CD14-positive monocyte (primary cell): Measurements from ENCODE around the gene PRSS33. TPM values are rescaled to one million over a fixed set of nuclear protein-coding genes. Genes with fewer than 3 reads are reported as not detected.

Experiments
- DNase-seq, 3 donors: peaks; one replicate each; pipeline ENCODE4 v3.0.0-alpha.2; 2011 to 2022
- H2AFZ ChIP-seq: 2 replicates; pipeline ENCODE4 v1.6.0; 2012; ENCODE audit warnings: mild to moderate bottlenecking, low read depth, low read length, inconsistent platforms; ENCODE audit not compliant: insufficient read depth, poor library complexity, severe bottlenecking
- H3K27ac ChIP-seq, 2 donors: 1 replicate in 1 of 2; 2 replicates in 1 of 2; pipeline ENCODE4 v1.5.1; 2012 to 2013; ENCODE audit warnings: low read length in 2 of 2, control low read depth in 1 of 2, inconsistent platforms in 1 of 2, low read depth in 1 of 2, mild to moderate bottlenecking in 1 of 2
- H3K27me3 ChIP-seq, 2 donors: one replicate each; pipeline versions ENCODE4 v1.6.0 to v1.6.1; 2011 to 2013; ENCODE audit warnings: low read length in 2 of 2; ENCODE audit not compliant: control insufficient read depth in 2 of 2, insufficient read depth in 2 of 2
- H3K36me3 ChIP-seq, 2 donors: replicated peaks in 1 of 2; 1 replicate in 1 of 2; 2 replicates in 1 of 2; pipeline versions ENCODE4 v1.5.1 to v1.6.1; 2012 to 2013; ENCODE audit warnings: low read length in 2 of 2, control low read depth in 1 of 2, inconsistent platforms in 1 of 2, mild to moderate bottlenecking in 1 of 2; ENCODE audit not compliant: insufficient read depth in 2 of 2, control insufficient read depth in 1 of 2
- H3K4me1 ChIP-seq, 2 donors: 1 replicate in 1 of 2; 2 replicates in 1 of 2; pipeline versions ENCODE4 v1.5.1 to v1.6.1; 2012 to 2013; ENCODE audit warnings: low read length in 2 of 2, control low read depth in 1 of 2, inconsistent platforms in 1 of 2, mild to moderate bottlenecking in 1 of 2, moderate library complexity in 1 of 2; ENCODE audit not compliant: insufficient read depth in 2 of 2, control insufficient read depth in 1 of 2
- H3K4me2 ChIP-seq: replicated peaks from 2 replicates; pipeline ENCODE3; 2012; ENCODE audit warnings: low read length, moderate library complexity, mild to moderate bottlenecking; ENCODE audit not compliant: poor library complexity, severe bottlenecking; ENCODE audit errors: extremely low read depth
- H3K4me3 ChIP-seq, 3 experiments: fragments of 200-600 bp in 1 of 3; sonication (generic) in 1 of 3; replicated peaks in 1 of 3; 1 replicate in 2 of 3; 2 replicates in 1 of 3; pipeline ENCODE4 v1.5.1; 2011 to 2013; ENCODE audit warnings: low read length in 3 of 3, mild to moderate bottlenecking in 3 of 3, control low read depth in 2 of 3, low read depth in 2 of 3, inconsistent platforms in 1 of 3, moderate library complexity in 1 of 3
- H3K79me2 ChIP-seq: 2 replicates; pipeline ENCODE4 v1.6.0; 2012; ENCODE audit warnings: mild to moderate bottlenecking, control low read depth, inconsistent platforms, low read length, moderate library complexity; ENCODE audit not compliant: insufficient read depth
- H3K9ac ChIP-seq: 2 replicates; pipeline ENCODE4 v1.6.0; 2017; ENCODE audit warnings: low read length, mild to moderate bottlenecking; ENCODE audit not compliant: insufficient read depth, poor library complexity, severe bottlenecking
- H3K9me3 ChIP-seq, 2 donors: replicated peaks in 1 of 2; 1 replicate in 1 of 2; 2 replicates in 1 of 2; pipeline versions ENCODE4 v1.5.1 to v1.6.1; 2012 to 2013; ENCODE audit warnings: low read length in 2 of 2, control low read depth in 1 of 2; ENCODE audit not compliant: control insufficient read depth in 1 of 2, insufficient read depth in 1 of 2
- H4K20me1 ChIP-seq: 2 replicates; pipeline ENCODE4 v1.6.0; 2012; ENCODE audit warnings: mild to moderate bottlenecking, low read length, control low read depth, moderate library complexity; ENCODE audit not compliant: insufficient read depth
- H3K27ac Mint-ChIP-seq, 7 donors: one replicate each; pipeline ENCODE4 v1.8.0; 2020; ENCODE audit warnings: mild to moderate bottlenecking in 7 of 7, mixed read lengths in 7 of 7, moderate library complexity in 6 of 7, inconsistent platforms in 2 of 7
- H3K27me3 Mint-ChIP-seq, 3 donors: one replicate each; pipeline ENCODE4 v1.8.0; 2021 to 2022; ENCODE audit warnings: low read depth in 3 of 3, mild to moderate bottlenecking in 3 of 3, mixed read lengths in 3 of 3, moderate library complexity in 3 of 3, inconsistent platforms in 1 of 3
- H3K36me3 Mint-ChIP-seq, 2 donors: one replicate each; pipeline ENCODE4 v1.8.0; 2020; ENCODE audit warnings: mixed read lengths in 2 of 2, inconsistent platforms in 1 of 2, mild to moderate bottlenecking in 1 of 2
- H3K4me1 Mint-ChIP-seq: one replicate; pipeline ENCODE4 v1.8.0; 2020; ENCODE audit warnings: mild to moderate bottlenecking, mixed read lengths
- H3K4me3 Mint-ChIP-seq, 2 donors: one replicate each; pipeline ENCODE4 v1.8.0; 2020; ENCODE audit warnings: mild to moderate bottlenecking in 2 of 2, mixed read lengths in 2 of 2, moderate library complexity in 1 of 2
- H3K9me3 Mint-ChIP-seq, 7 donors: one replicate each; pipeline ENCODE4 v1.8.0; 2020 to 2022; ENCODE audit warnings: mixed read lengths in 7 of 7, mild to moderate bottlenecking in 6 of 7, moderate library complexity in 6 of 7, inconsistent platforms in 2 of 7
- CTCF ChIP-seq: fragments of 200-600 bp; IDR thresholded peaks from one replicate; pipeline ENCODE4 v1.8.0; 2022; ENCODE audit warnings: antibody characterized with exemption, mild to moderate bottlenecking
- WGBS: methylation state at CpG from one replicate; pipeline ENCODE4 v1.1.5; 2013; ENCODE audit warnings: missing lambda C conversion rate; ENCODE audit not compliant: insufficient coverage; 5-methylcytosine and 5-hydroxymethylcytosine counted together
- intact Hi-C, 2 donors: fragments of 100-400 bp; cut with micrococcal nuclease; formaldehyde crosslinking; loops; one replicate each; pipeline versions ENCODE4 v1.15.0 to v1.15.1; 2023
- polyA plus RNA-seq, 3 donors: library from polyadenylated mRNA; depleted of rRNA in 1 of 3; unstranded in 2 of 3; stranded (reverse) in 1 of 3; fragments of 300-500 nt in 2 of 3; fragments of >200 nt in 1 of 3; fragmentation: Illumina TruSeq in 2 of 3; gene quantifications; 1 replicate in 2 of 3; 2 replicates in 1 of 3; pipeline ENCODE4 v1.2.3, GENCODE V29; 2012 to 2021

The PRSS33 gene
- polyA plus RNA-seq, 3 donors: 0.05 TPM; not detected in 2

GRCh38 chr16:2821487-2822157, 34.3 kb upstream of the PRSS33 start:
- DNase-seq: no peak
- no peaks in the 10 kb centered on the region for H3K27me3 ChIP-seq
- H3K4me3 ChIP-seq: no peak overlapping the region
- no peak overlapping the region for H2AFZ ChIP-seq
- no peaks in the 10 kb centered on the region for H3K79me2 ChIP-seq
- no peaks in the 10 kb centered on the region for H3K36me3 ChIP-seq
- H3K27ac Mint-ChIP-seq: peak overlapping the region in 1 of 7 donors; percentile 64
- H3K9ac ChIP-seq: no peak overlapping the region
- no peak overlapping the region for H3K4me3 Mint-ChIP-seq
- H4K20me1 ChIP-seq: no peaks in the 10 kb centered on the region
- H3K27ac ChIP-seq: no peak overlapping the region
- H3K27me3 Mint-ChIP-seq: peaks cover 3 to 6% (median 6%) of the 10 kb centered on the region in 3 donors
- no peak overlapping the region for H3K4me2 ChIP-seq
- no peak for TF ChIP-seq CTCF
- peaks cover 6% of the 10 kb centered on the region for H3K4me1 Mint-ChIP-seq
- no peaks in the 10 kb centered on the region for H3K9me3 ChIP-seq
- no peaks in the 10 kb centered on the region for H3K36me3 Mint-ChIP-seq
- no peaks in the 10 kb centered on the region for H3K9me3 Mint-ChIP-seq
- intact Hi-C loops: loop anchor here (5.0 kb wide), 2 partner anchors 34 to 39 kb away; partner anchors contain the start of gene PRSS33 (in 1 of the 2)
- 83% methylated on average over 3 of the region's 9 CpGs for WGBS
- H3K4me1 ChIP-seq: peaks cover 0 to 3% of the 10 kb centered on the region in 2 donors

- TF ChIP-seq CTCF: no peak
Measured at GRCh38 chr16:2820836-2821486, 33.6 kb upstream of the PRSS33 start.

More at GRCh38 chr16:2820836-2821486, 33.6 kb upstream of the PRSS33 start:
- peaks cover 8% of the 10 kb centered on the region for H3K4me1 Mint-ChIP-seq
- no peaks in the 10 kb centered on the region for H3K9me3 Mint-ChIP-seq
- no peak overlapping the region for H3K4me3 ChIP-seq
- no peak overlapping the region for H2AFZ ChIP-seq
- intact Hi-C loops: loop anchor here (5.0 kb wide), 2 partner anchors 34 to 39 kb away; partner anchors contain the start of gene PRSS33 (in 1 of the 2)
- no peaks in the 10 kb centered on the region for H3K36me3 ChIP-seq
- no peaks in the 10 kb centered on the region for H3K9me3 ChIP-seq
- WGBS: 85% methylated on average over 7 of the region's 14 CpGs
- no peak overlapping the region for H3K27ac ChIP-seq
- no peak overlapping the region for H3K9ac ChIP-seq
- no peaks in the 10 kb centered on the region for H3K79me2 ChIP-seq
- H3K27me3 ChIP-seq: no peaks in the 10 kb centered on the region
- H3K36me3 Mint-ChIP-seq: no peaks in the 10 kb centered on the region
- H3K4me3 Mint-ChIP-seq: no peak overlapping the region
- peak overlapping the region in 1 of 7 donors; percentile 64 for H3K27ac Mint-ChIP-seq
- H3K27me3 Mint-ChIP-seq: peaks cover 4 to 6% (median 6%) of the 10 kb centered on the region in 3 donors
- peaks cover 0 to 6% of the 10 kb centered on the region in 2 donors for H3K4me1 ChIP-seq
- DNase-seq: no peak
- H4K20me1 ChIP-seq: no peaks in the 10 kb centered on the region
- H3K4me2 ChIP-seq: no peak overlapping the region
